ENCODE results near the gene CNIH2. TPM values are rescaled to one million over a fixed set of nuclear protein-coding genes. Genes with fewer than 3 reads are reported as not detected.

Gene CNIH2
- total RNA-seq (1 to 10 TPM in 1 of 2 donors, under 1 TPM in 1; 0.75 to 1.1 TPM), polyA plus RNA-seq (under 1 TPM in 1 of 2 donors, not detected in 1; 0.18 TPM)
- long read RNA-seq, donor 1: 0 reads
- long read RNA-seq, donor 2: 0 reads

GRCh38 chr11:66277471-66278362 is at the start of gene CNIH2:
TSS of gene CNIH2 (plus strand) at chr11:66278175. CDS start at chr11:66278457, 282 bp downstream.
- no peak for DNase-seq
- ATAC-seq (ENCODE audit: low FRiP score): no peak
- no peak within 1 kb of the TSS for H3K27ac ChIP-seq (ENCODE audit: low read depth in 1 of 2, low read length in 2 of 2)
- H3K27me3 ChIP-seq (ENCODE audit: control insufficient read depth in 1 of 2, insufficient read depth in 2 of 2, low read length in 1 of 2): no peaks in the 10 kb centered on the region
- no peaks in the 10 kb centered on the region for H3K4me1 ChIP-seq (ENCODE audit: control insufficient read depth in 1 of 2, insufficient read depth in 2 of 2, low read length in 2 of 2)
- WGBS, 2 donors: 7 to 9% methylated on average over 60 to 84 of the region's 84 CpGs
- no peaks in the 10 kb centered on the region for H3K9me3 ChIP-seq (ENCODE audit: control insufficient read depth, low read length)
- intact Hi-C loops (cut with DNase I): no loop called here
- no peak within 1 kb of the TSS for H3K4me3 ChIP-seq (ENCODE audit: low read length in 2 of 2)
- peaks cover 2 to 6% of the 10 kb centered on the region in 2 donors for H3K36me3 ChIP-seq (ENCODE audit: control insufficient read depth in 1 of 2, insufficient read depth in 2 of 2, low read length in 1 of 2)

- H3K27me3 ChIP-seq (ENCODE audit: control insufficient read depth in 1 of 2, insufficient read depth in 2 of 2, low read length in 1 of 2): no peaks in the 10 kb centered on the region
- intact Hi-C loops (cut with DNase I): no loop called here
- no peak for ATAC-seq (ENCODE audit: low FRiP score)
- no peaks in the 10 kb centered on the region for H3K4me1 ChIP-seq (ENCODE audit: control insufficient read depth in 1 of 2, insufficient read depth in 2 of 2, low read length in 2 of 2)
- H3K36me3 ChIP-seq (ENCODE audit: control insufficient read depth in 1 of 2, insufficient read depth in 2 of 2, low read length in 1 of 2): peaks cover 0 to 10% of the 10 kb centered on the region in 2 donors
- H3K4me3 ChIP-seq (ENCODE audit: low read length in 2 of 2): no peak overlapping the region
- DNase-seq: no peak
- H3K27ac ChIP-seq (ENCODE audit: low read depth in 1 of 2, low read length in 2 of 2): no peak overlapping the region
- 76 to 82% methylated on average over 6 of the region's 6 CpGs for WGBS, 2 donors
- no peaks in the 10 kb centered on the region for H3K9me3 ChIP-seq (ENCODE audit: control insufficient read depth, low read length)
These were observed 49.5 kb upstream of the CNIH2 start for GRCh38 chr11:66228521-66228920.

DNA sequence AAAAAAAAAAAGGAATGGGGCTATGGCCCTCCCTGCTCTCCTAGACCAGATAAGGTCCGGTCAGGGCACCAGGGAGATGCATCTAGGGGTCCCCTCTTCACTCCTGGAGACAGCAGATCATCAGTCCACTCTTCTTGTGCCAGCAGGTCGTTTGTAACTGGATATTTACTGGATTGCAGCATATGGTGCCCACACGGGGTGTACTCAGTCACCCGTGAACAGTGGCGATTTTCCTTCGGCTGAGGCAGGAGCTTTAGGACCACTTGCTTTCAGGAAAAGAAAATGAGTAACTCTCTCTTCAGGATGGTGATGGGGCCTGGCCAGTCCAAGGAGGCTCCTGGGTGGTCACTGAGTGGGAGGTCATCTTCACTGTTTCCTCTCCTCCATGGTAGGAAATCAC is 47.8 kb upstream of the CNIH2 start:
- Histone ChIP-seq H3K4me3 (ENCODE audit: low read length in 2 of 2) (no peak overlapping the region), H3K4me1 (ENCODE audit: control insufficient read depth in 1 of 2, insufficient read depth in 2 of 2, low read length in 2 of 2) (no peaks in the 10 kb centered on the region), H3K27me3 (ENCODE audit: control insufficient read depth in 1 of 2, insufficient read depth in 2 of 2, low read length in 1 of 2) (no peaks in the 10 kb centered on the region), H3K36me3 (ENCODE audit: control insufficient read depth in 1 of 2, insufficient read depth in 2 of 2, low read length in 1 of 2) (peaks cover 0 to 10% of the 10 kb centered on the region in 2 donors), H3K27ac (ENCODE audit: low read depth in 1 of 2, low read length in 2 of 2) (no peak overlapping the region), H3K9me3 (ENCODE audit: control insufficient read depth, low read length) (no peaks in the 10 kb centered on the region)
- WGBS, 2 donors: 64 to 75% methylated on average over 6 of the region's 6 CpGs
- intact Hi-C loops (cut with DNase I): no loop called here
- no peak for DNase-seq
- no peak for ATAC-seq (ENCODE audit: low FRiP score)

- Histone ChIP-seq H3K27me3 (ENCODE audit: control insufficient read depth in 1 of 2, insufficient read depth in 2 of 2, low read length in 1 of 2) (no peaks in the 10 kb centered on the region), H3K27ac (ENCODE audit: low read depth in 1 of 2, low read length in 2 of 2) (no peak overlapping the region), H3K9me3 (ENCODE audit: control insufficient read depth, low read length) (no peaks in the 10 kb centered on the region), H3K4me1 (ENCODE audit: control insufficient read depth in 1 of 2, insufficient read depth in 2 of 2, low read length in 2 of 2) (no peaks in the 10 kb centered on the region), H3K36me3 (ENCODE audit: control insufficient read depth in 1 of 2, insufficient read depth in 2 of 2, low read length in 1 of 2) (peaks cover 0 to 15% of the 10 kb centered on the region in 2 donors), H3K4me3 (ENCODE audit: low read length in 2 of 2) (no peak overlapping the region)
- ATAC-seq (ENCODE audit: low FRiP score) (no peak), DNase-seq (no peak)
- WGBS, 2 donors: 88 to 89% methylated on average over 14 of the region's 14 CpGs
- intact Hi-C loops (cut with DNase I): no loop called here
These were observed 47.0 kb upstream of the CNIH2 start for GRCh38 chr11:66230978-66231377.

GRCh38 chr11:66231561-66231960 is 46.4 kb upstream of the CNIH2 start:
- Histone ChIP-seq H3K27me3 (ENCODE audit: control insufficient read depth in 1 of 2, insufficient read depth in 2 of 2, low read length in 1 of 2) (no peaks in the 10 kb centered on the region), H3K4me1 (ENCODE audit: control insufficient read depth in 1 of 2, insufficient read depth in 2 of 2, low read length in 2 of 2) (no peaks in the 10 kb centered on the region), H3K27ac (ENCODE audit: low read depth in 1 of 2, low read length in 2 of 2) (no peak overlapping the region), H3K4me3 (ENCODE audit: low read length in 2 of 2) (no peak overlapping the region), H3K36me3 (ENCODE audit: control insufficient read depth in 1 of 2, insufficient read depth in 2 of 2, low read length in 1 of 2) (peaks cover 0 to 15% of the 10 kb centered on the region in 2 donors), H3K9me3 (ENCODE audit: control insufficient read depth, low read length) (no peaks in the 10 kb centered on the region)
- DNase-seq (no peak), ATAC-seq (ENCODE audit: low FRiP score) (no peak)
- 85 to 90% methylated on average over 7 of the region's 7 CpGs for WGBS, 2 donors
- intact Hi-C loops (cut with DNase I): no loop called here

- Histone ChIP-seq H3K4me1 (ENCODE audit: control insufficient read depth in 1 of 2, insufficient read depth in 2 of 2, low read length in 2 of 2) (no peaks in the 10 kb centered on the region), H3K36me3 (ENCODE audit: control insufficient read depth in 1 of 2, insufficient read depth in 2 of 2, low read length in 1 of 2) (peaks cover 0 to 15% of the 10 kb centered on the region in 2 donors), H3K4me3 (ENCODE audit: low read length in 2 of 2) (no peak overlapping the region), H3K27me3 (ENCODE audit: control insufficient read depth in 1 of 2, insufficient read depth in 2 of 2, low read length in 1 of 2) (no peaks in the 10 kb centered on the region), H3K9me3 (ENCODE audit: control insufficient read depth, low read length) (no peaks in the 10 kb centered on the region), H3K27ac (ENCODE audit: low read depth in 1 of 2, low read length in 2 of 2) (no peak overlapping the region)
- intact Hi-C loops (cut with DNase I): no loop called here
- DNase-seq (no peak), ATAC-seq (ENCODE audit: low FRiP score) (no peak)
- 85 to 87% methylated on average over 11 of the region's 11 CpGs for WGBS, 2 donors
These were observed 45.2 kb upstream of the CNIH2 start for GRCh38 chr11:66232769-66233168.

DNA sequence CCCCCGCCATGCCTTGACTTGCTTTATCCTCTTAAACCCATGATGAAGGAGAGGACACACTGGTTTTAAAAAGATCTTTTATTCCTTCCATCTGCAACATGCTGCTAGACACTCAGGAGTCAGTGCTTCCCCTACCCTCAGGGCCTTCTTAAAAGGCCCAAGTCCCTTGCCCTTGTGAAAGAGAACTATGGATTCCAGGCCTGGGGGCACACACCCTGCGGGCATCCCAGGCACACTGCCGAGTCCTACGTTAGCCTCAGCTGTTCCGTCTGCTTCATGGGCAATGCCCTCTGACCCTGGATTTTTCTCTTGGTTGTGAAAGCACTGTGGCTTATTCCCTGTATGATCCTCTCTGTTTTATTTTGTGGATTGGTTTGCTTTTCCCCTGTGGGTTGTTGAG is 44.7 kb upstream of the CNIH2 start:
- ATAC-seq (ENCODE audit: low FRiP score) (no peak), DNase-seq (no peak)
- intact Hi-C loops (cut with DNase I): no loop called here
- Histone ChIP-seq H3K4me1 (ENCODE audit: control insufficient read depth in 1 of 2, insufficient read depth in 2 of 2, low read length in 2 of 2) (no peaks in the 10 kb centered on the region), H3K4me3 (ENCODE audit: low read length in 2 of 2) (no peak overlapping the region), H3K36me3 (ENCODE audit: control insufficient read depth in 1 of 2, insufficient read depth in 2 of 2, low read length in 1 of 2) (peaks cover 0 to 15% of the 10 kb centered on the region in 2 donors), H3K9me3 (ENCODE audit: control insufficient read depth, low read length) (no peaks in the 10 kb centered on the region), H3K27ac (ENCODE audit: low read depth in 1 of 2, low read length in 2 of 2) (no peak overlapping the region), H3K27me3 (ENCODE audit: control insufficient read depth in 1 of 2, insufficient read depth in 2 of 2, low read length in 1 of 2) (no peaks in the 10 kb centered on the region)
- WGBS, 2 donors: 87 to 90% methylated on average over 5 of the region's 5 CpGs

- Histone ChIP-seq H3K36me3 (ENCODE audit: control insufficient read depth in 1 of 2, insufficient read depth in 2 of 2, low read length in 1 of 2) (peaks cover 0 to 21% of the 10 kb centered on the region in 2 donors), H3K9me3 (ENCODE audit: control insufficient read depth, low read length) (no peaks in the 10 kb centered on the region), H3K27me3 (ENCODE audit: control insufficient read depth in 1 of 2, insufficient read depth in 2 of 2, low read length in 1 of 2) (no peaks in the 10 kb centered on the region), H3K4me3 (ENCODE audit: low read length in 2 of 2) (no peak overlapping the region), H3K4me1 (ENCODE audit: control insufficient read depth in 1 of 2, insufficient read depth in 2 of 2, low read length in 2 of 2) (no peaks in the 10 kb centered on the region), H3K27ac (ENCODE audit: low read depth in 1 of 2, low read length in 2 of 2) (no peak overlapping the region)
- intact Hi-C loops (cut with DNase I): no loop called here
- 87 to 89% methylated on average over 11 of the region's 11 CpGs for WGBS, 2 donors
- DNase-seq: no peak
- ATAC-seq (ENCODE audit: low FRiP score): no peak
These were observed 42.8 kb upstream of the CNIH2 start for GRCh38 chr11:66235141-66235540.

GRCh38 chr11:66237867-66238266 is 40.1 kb upstream of the CNIH2 start:
- Histone ChIP-seq H3K4me1 (ENCODE audit: control insufficient read depth in 1 of 2, insufficient read depth in 2 of 2, low read length in 2 of 2) (no peaks in the 10 kb centered on the region), H3K27me3 (ENCODE audit: control insufficient read depth in 1 of 2, insufficient read depth in 2 of 2, low read length in 1 of 2) (no peaks in the 10 kb centered on the region), H3K4me3 (ENCODE audit: low read length in 2 of 2) (no peak overlapping the region), H3K27ac (ENCODE audit: low read depth in 1 of 2, low read length in 2 of 2) (no peak overlapping the region), H3K9me3 (ENCODE audit: control insufficient read depth, low read length) (no peaks in the 10 kb centered on the region), H3K36me3 (ENCODE audit: control insufficient read depth in 1 of 2, insufficient read depth in 2 of 2, low read length in 1 of 2) (peaks cover 0 to 17% of the 10 kb centered on the region in 2 donors)
- intact Hi-C loops (cut with DNase I): no loop called here
- 91 to 93% methylated on average over 6 of the region's 6 CpGs for WGBS, 2 donors
- DNase-seq (no peak), ATAC-seq (ENCODE audit: low FRiP score) (no peak)

Measured in aorta (tissue), 5 donors.